Mononuclear cell (primary cell): ENCODE measurements around the gene SPINDOC. TPM values are rescaled to one million over a fixed set of nuclear protein-coding genes. Genes with fewer than 3 reads are reported as not detected.
A peak's percentile ranks its signal among the peaks of the same experiment; 100 is the strongest.

Source experiments
- H3K27me3 ChIP-seq: 2 replicates; pipeline ENCODE4 v1.6.0; 2011; ENCODE audit warnings: low read length, control low read depth; ENCODE audit not compliant: insufficient read depth
- H3K4me1 ChIP-seq: 2 replicates; pipeline ENCODE4 v1.5.1; 2011; ENCODE audit warnings: mild to moderate bottlenecking, low read length, control low read depth; ENCODE audit not compliant: insufficient read depth
- H3K4me3 ChIP-seq: 2 replicates; pipeline ENCODE4 v1.5.1; 2011; ENCODE audit warnings: mild to moderate bottlenecking, low read length, moderate library complexity
- H3K9me3 ChIP-seq: 2 replicates; pipeline ENCODE4 v1.5.1; 2011; ENCODE audit warnings: low read depth, mild to moderate bottlenecking, control low read depth, low read length
- total RNA-seq: library from RNA; depleted of rRNA; stranded (reverse); fragments of >200 nt; gene quantifications from one replicate; pipeline ENCODE4 v1.2.3, GENCODE V29; 2012

Gene SPINDOC, protein sequence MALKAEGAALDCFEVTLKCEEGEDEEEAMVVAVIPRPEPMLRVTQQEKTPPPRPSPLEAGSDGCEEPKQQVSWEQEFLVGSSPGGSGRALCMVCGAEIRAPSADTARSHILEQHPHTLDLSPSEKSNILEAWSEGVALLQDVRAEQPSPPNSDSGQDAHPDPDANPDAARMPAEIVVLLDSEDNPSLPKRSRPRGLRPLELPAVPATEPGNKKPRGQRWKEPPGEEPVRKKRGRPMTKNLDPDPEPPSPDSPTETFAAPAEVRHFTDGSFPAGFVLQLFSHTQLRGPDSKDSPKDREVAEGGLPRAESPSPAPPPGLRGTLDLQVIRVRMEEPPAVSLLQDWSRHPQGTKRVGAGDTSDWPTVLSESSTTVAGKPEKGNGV
- 3.0 TPM for total RNA-seq

DNA sequence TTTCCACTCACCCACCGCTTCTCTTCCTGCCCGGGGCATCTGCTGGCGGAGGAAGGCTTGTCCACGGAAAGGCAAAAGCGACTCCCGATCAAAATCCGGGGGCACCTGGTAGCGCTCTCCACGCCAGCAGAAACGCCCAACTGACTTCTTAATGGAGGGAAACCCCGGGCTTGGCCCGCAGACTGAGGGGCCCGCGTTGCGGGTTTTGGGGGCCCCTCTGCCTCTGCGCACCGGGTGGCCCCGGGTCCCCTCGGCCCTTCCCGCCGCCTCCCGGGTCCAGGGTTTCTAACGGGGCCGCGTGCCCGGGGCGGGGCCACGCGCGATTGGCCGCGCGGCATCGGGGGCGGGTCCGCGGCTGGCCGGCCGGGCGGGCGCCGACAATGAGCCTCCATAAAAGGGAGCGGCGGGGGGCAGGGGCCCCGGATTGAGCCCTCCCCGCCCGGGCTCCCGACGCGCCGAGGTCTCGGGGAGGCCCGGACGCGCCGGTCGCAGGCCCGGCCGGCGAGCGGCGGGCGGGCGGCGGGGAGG, at the start of gene SPINDOC:
TSS of gene SPINDOC (plus strand) at position 422 of the 528 bp plus-strand sequence. CDS start 231 bp downstream, outside the sequence.
- no peaks in the 10 kb centered on the region for H3K9me3 ChIP-seq
- H3K4me1 ChIP-seq, result peaks cover 32% of the 10 kb centered on the region
- H3K4me3 ChIP-seq, result peak within 1 kb of the TSS; percentile 57
- H3K27me3 ChIP-seq, result no peaks in the 10 kb centered on the region

DNA sequence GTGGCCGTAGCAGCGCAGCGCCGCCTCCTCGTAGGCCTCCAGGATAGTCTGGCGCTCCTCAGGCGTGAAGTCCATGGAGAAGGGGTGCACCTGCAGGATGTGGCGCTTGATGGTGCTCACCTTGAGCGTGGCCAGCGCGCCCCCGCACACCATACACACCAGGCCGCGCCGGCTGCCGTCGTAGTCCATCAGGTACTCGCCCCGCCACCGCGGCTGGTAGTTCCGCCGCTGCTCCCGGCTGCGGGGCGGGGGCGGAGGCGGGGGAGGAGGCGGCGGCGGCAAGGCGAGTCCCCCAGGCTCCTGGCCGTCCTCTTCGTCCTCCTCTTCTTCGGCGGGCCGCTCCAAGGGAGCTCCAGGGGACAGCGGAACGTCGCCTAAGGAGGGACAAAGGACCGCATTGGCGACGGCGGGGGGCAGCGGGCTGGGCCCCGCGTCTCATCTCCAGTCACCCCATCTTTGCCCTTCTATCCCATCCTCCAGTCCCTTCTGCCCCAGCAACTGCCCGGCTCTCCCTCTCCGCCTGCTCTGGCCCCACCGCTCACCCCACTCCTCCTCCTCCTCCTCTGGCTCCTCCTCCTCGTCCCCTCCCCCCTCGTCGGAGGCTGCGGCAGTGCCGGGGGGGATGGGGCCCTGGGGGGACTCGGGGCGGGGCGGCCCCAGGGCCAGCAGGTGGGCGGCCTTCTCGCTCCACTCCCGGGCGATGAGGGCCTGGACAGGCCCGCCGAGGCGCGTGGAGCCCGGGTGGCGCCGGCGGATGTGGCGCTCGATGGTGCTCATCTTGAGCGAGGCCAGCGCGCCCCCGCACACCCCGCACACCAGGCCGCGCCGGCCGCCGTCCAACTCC, 49.5 kb upstream of the SPINDOC start:
- H3K27me3 ChIP-seq, result no peaks in the 10 kb centered on the region
- peaks cover 8% of the 10 kb centered on the region for H3K4me1 ChIP-seq
- H3K4me3 ChIP-seq, result no peak overlapping the region
- no peaks in the 10 kb centered on the region for H3K9me3 ChIP-seq

DNA sequence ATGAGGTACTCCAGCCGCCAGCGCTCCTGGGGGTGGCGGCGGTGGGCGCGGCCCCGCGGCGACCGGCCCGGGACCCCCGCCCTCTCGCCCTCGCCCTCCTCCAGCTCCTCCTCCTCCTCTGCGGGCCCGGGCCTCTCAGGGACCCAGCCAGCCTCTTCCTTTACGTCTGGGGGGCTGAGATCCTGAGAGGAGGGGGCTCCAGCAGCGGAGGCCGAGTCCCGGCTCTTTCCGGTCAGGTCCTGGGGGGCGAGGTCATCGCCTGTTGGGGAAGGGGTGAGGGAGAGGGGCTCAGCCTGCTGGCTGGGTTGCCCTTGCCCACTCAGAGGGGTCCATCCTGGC, 48.9 kb upstream of the SPINDOC start:
- Histone ChIP-seq H3K27me3 (no peaks in the 10 kb centered on the region), H3K4me1 (peaks cover 9% of the 10 kb centered on the region), H3K9me3 (no peaks in the 10 kb centered on the region)

DNA sequence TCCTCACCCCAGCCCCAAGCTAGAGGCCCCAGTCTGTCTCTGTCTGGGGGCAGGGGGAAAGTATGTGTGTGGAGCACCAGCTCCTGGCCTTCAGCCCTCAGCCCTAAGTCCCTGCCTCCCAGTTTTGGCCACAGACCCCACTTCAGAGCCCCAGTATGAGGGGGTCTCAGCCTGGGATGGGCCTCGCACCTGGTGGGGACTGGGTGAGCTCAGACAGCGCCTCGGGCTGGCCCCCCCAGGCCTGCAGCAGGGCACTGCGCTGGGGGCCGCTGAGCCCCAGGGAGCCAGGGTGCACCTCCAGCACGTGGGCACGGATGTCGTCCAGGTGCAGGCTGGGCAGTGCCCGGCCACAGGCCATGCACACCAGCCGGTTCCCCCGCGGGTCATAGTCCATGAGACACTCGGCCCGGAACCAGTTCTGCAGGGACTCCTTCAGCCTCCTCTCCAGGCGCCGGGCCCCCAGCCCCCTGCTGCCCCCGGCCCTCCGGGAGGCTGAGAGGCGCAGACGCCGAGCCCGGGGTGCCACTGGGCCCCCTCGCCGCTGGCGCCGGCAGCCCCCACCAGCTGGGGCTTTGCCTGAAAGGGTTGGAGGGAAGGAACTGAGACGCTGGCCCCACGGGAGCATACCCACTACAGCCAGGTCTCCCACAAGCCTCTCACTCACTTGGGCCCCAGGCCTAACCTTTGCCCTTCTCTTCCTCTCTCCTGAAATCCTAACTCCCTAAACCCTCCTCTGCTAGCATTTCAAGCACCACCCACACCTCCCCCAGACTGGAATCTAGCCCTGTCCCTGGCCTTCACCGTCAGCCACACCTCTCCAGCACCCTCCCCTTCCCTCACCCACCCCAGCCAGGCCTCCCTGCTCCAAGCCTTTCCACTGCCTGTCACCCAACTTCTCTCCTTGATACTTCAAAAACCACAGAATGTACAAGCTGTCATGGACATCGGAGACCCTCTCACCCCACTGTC, 48.3 kb upstream of the SPINDOC start:
- no peaks in the 10 kb centered on the region for H3K9me3 ChIP-seq
- H3K27me3 ChIP-seq, result peaks cover 3% of the 10 kb centered on the region
- no peak overlapping the region for H3K4me3 ChIP-seq
- peaks cover 15% of the 10 kb centered on the region for H3K4me1 ChIP-seq

More for the DNA sequence above, 48.9 kb upstream of the SPINDOC start:
- H3K4me3 ChIP-seq, result no peak overlapping the region

DNA sequence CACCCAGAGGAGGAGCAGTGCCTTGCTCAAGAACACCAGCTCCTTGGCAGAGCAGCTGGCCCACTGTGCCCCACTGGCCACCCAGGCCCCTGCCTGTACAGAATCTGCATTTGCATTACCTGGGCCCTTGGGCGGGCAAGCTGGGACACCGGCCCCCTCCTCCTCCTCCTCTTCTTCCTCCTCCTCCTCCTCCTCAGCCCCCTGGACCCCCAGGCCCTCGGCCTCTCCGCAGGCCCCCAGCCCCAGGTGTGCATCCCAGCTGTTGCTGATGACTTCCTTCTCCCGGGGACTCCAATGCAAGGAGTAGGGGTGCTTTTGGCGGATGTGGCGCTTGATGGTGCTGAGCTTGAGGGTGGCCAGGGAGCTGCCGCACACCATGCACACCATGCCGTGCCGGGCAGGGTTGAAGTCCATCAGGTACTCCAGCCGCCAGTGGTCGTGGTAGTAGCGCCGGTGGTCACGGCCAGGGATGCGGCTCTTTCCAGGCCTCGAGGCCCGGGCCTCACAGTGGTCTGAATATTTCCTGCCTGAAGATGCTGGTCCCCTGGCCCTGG, 47.5 kb upstream of the SPINDOC start:
- no peak overlapping the region for H3K4me3 ChIP-seq
- peaks cover 19% of the 10 kb centered on the region for H3K4me1 ChIP-seq
- H3K27me3 ChIP-seq, result peaks cover 11% of the 10 kb centered on the region
- H3K9me3 ChIP-seq, result no peaks in the 10 kb centered on the region

DNA sequence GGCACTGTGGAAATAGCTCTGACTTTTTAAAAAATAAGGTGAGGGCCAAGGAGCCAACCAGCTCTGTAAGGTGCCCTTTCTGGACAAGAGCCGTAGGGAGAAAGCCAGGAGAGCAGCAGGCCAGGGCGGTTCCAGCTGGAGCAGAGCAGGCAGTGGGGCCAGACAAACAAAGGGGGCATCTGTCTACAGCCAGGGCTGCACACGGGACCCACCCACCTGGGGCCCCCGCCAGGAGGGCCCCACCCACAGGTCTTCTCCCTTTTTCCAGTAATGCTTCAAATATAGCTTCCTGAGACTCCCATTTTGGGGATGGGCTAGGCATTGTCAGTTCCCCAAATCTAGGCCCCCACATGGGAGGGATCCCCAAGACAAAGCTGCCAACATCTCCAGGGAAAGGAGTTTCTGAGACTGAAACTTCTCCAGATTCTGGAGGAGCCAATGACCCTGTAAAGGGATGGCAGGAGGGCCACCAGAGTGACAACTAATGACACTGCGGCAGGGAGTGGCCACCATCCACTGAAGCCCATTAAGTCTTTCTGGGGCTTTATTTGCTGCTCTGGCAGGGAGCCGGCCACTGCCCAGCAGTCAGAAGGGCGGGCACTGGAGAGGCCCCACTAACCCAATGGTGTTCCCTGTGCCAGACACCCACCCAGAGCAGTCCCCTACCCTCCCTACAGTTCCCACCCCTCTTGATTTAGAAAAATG, 46.6 kb upstream of the SPINDOC start:
- Histone ChIP-seq H3K9me3 (no peaks in the 10 kb centered on the region), H3K27me3 (peaks cover 19% of the 10 kb centered on the region), H3K4me1 (peaks cover 19% of the 10 kb centered on the region), H3K4me3 (no peak overlapping the region)

DNA sequence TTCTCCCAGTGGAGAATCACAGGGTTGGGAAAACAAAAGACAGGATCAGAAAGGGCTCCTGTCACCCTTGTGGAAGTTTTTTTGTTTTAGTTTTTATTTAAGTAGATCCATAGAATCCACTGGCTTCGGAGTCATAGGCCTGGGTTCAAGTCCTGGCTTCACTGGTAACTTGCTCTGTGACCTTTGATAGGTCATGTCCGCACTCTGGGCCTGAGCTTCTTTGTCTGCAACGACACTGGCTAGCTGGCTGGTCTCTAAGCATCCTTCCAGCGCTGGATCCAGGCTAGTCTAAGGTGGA, 46.0 kb upstream of the SPINDOC start:
- Histone ChIP-seq H3K4me3 (peak overlapping the region; percentile 66), H3K27me3 (peaks cover 19% of the 10 kb centered on the region), H3K9me3 (no peaks in the 10 kb centered on the region), H3K4me1 (peaks cover 19% of the 10 kb centered on the region)

DNA sequence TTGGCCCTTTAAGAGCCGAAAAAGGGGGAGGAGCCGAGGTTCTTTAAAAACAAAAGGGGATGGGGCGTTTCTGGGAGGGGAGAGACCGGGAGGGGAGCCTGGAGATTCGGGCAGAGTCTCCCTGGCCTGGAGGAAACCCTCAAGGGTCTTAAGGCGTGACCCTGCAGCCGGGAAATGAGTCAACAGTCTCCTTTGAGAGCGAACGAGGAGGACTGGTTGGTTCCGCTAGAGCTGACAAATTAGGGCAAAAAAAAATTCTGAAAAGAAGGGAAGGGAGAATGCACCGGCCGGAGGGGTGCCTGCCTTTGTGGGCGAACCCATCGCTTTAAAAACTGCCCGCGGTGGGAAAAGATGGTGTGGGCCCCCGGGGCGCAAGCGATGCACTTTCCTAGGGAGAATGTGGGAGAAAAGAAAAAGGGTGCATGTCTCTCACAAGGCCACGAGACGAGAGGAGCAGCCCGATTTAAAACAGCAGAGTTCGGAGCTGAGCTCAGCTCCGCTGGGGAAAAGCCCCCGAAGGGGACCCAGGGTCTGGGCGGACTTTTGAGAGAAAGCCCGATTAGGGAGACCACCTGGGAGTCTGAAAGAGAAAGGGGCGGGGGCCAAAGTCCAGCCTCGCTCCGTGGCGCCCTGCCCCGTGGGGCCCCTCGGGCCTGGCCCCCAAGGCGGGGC, 45.6 kb upstream of the SPINDOC start:
- peaks cover 19% of the 10 kb centered on the region for H3K4me1 ChIP-seq
- peak overlapping the region; percentile 66 for H3K4me3 ChIP-seq
- peaks cover 20% of the 10 kb centered on the region for H3K27me3 ChIP-seq
- no peaks in the 10 kb centered on the region for H3K9me3 ChIP-seq

DNA sequence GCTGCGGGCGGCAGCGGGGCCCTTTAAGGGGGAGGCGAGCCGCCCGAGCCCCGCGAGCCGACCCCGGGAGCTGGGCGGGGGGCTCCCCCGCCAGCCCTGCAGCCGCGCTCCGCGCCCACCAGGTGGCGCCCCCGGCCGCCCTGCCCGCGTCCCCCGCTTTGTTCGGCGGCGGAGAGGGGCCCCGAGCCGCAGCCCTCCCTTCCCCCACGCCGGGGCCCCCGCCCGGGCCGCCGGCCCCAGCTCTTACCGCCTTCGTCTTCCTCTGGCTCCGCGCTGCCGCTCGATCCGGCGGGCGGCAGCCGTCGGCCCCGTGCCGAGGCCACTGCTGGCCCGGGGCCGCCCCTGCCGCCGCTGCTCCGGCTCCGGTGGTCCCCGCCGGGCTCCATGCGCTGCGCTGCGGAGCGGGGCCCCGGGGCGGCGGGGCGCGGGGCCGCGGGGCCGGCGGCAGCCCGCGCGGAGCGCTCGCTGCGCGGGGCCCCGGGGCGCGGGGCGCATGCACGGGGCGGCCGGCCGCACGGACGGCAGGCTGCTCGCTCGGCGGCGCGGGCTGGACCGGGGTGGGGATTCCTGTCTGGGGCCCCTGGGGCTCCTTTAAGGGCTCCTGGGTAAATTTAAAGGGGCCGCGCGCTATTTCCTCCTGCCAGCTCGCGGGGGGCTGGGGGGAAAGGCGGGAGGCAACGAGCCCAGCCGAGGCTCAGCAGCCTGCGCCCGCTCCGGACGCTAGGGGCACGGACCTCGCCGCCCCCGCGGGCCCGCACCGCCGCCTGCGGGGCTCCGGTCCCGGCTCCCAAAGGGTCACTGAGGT, 44.8 kb upstream of the SPINDOC start, which contains the start of gene ZFTA:
TSS of gene ZFTA (minus strand) at position 539 of the 805 bp plus-strand sequence. CDS start at position 386, 153 bp downstream.
- H3K27me3 ChIP-seq, result peaks cover 21% of the 10 kb centered on the region
- H3K9me3 ChIP-seq, result no peaks in the 10 kb centered on the region
- H3K4me1 ChIP-seq, result peaks cover 19% of the 10 kb centered on the region
- peak within 1 kb of the TSS; percentile 66 for H3K4me3 ChIP-seq

DNA sequence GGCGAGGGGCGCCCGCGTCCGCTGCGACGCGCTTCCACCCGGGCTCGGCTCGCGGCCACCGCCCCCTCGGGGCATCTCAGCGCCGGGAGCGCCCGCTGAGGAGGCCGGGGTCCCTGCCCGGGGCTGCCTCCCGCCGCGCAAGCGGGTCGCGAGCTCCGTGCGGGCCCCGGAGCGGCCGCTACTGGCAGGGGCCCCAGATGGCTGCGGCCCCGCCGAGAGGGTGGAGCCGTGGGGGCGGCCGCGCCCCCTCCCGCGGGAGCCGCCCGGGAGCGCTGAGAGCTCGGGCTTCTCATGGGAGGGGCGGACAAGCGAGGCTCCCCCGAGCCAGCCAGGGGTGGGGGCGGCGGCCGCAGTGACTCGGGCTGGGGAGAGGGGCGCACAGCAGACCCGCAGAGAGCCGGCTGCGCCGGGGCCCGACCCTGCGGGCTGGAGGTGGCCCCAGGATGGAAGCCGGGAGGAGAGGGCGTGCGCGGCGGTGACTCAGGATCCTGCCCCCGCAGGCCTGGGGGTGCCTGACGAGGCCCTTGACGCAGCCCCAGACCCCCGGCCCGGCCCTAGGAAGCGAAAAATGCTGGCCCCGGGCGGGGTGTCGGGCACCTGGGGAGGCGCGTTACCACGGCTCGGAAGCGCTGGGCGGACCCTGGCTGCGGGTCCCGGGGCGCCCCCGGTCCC, 44.1 kb upstream of the SPINDOC start:
- Histone ChIP-seq H3K4me3 (peak overlapping the region; percentile 42), H3K9me3 (no peaks in the 10 kb centered on the region), H3K27me3 (peaks cover 21% of the 10 kb centered on the region), H3K4me1 (peaks cover 19% of the 10 kb centered on the region)

DNA sequence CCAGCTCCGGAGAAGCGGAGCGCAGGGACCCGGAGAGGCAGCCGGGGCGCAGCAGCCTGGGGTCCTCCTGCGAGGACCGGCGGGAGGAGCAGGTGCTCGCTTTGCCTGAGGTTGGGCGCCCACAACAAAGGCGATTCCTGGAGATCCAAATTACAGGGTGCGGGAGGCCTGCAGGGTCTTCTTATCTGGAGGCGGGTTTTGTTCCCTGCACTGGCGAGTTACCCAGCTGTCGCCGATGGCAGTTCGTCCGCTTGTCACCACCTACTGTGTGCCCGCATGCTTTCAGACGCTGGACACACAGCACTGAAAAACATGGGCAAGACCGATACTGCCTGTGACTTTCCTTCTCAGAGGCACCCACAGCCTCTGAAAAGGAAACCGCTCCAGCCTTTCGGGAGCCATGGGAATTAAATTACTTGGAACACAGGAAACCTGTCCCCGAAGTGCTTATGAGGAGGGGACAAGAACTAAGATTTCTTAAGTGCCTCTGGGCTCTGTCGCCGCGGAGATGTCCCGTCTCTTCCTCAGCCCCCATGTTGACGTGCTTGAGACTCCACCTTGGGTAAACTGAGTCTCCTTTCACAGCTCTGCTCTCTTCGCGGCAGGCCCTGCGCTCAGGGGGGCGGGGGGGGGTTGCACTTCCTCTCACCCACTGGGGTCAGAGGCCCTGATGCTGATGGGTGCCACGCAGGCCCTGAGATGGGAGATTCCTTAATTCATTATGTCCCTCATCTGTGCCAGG, 43.4 kb upstream of the SPINDOC start:
- Histone ChIP-seq H3K9me3 (no peaks in the 10 kb centered on the region), H3K4me3 (no peak overlapping the region), H3K27me3 (peaks cover 21% of the 10 kb centered on the region), H3K4me1 (peaks cover 19% of the 10 kb centered on the region)

DNA sequence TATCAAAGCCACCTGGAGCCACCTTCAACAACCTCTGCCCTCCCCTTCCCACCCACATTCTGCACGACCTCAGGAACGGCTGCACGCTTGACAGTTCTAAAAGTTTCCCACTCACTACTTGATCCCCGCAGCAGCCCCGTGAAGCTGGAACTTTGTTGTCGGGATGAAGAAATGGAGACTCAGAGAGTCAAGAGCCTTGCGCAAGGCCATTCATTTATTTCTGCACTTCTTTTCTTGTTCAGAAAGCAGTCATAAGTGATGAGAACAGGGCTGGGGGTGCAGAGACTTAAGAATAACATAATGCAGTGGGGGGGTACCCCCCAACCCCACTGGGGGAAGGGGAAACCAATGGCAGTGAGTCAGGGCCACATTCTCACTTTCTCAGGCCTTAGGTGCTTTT, 42.5 kb upstream of the SPINDOC start:
- H3K27me3 ChIP-seq, result peaks cover 21% of the 10 kb centered on the region
- H3K9me3 ChIP-seq, result no peaks in the 10 kb centered on the region
- no peak overlapping the region for H3K4me3 ChIP-seq
- H3K4me1 ChIP-seq, result peaks cover 19% of the 10 kb centered on the region
